ENCODE results near the gene ARF1. TPM values are rescaled to one million over a fixed set of nuclear protein-coding genes. Genes with fewer than 3 reads are reported as not detected.

ARF1 gene
- polyA plus RNA-seq, 1 experiment = 933 TPM

- DNase-seq (ENCODE audit: low read depth) = no peak
- ChIA-PET POLR2A (no interaction called here), CTCF (no interaction called here)
- H3K4me3 ChIP-seq (ENCODE audit: low read depth, low read length) = no peak overlapping the region
- no peak for TF ChIP-seq CTCF (IDR thresholded peaks at IDR 0.05; ENCODE audit: insufficient read depth, low read depth, low read length)
- H3K27me3 ChIP-seq (ENCODE audit: control insufficient read depth, insufficient read depth, low read length) = peaks cover 8% of the 10 kb centered on the region
- H3K36me3 ChIP-seq (ENCODE audit: control insufficient read depth, insufficient read depth, low read length) = no peaks in the 10 kb centered on the region
Observed at GRCh38 chr1:228046421-228047182, 35.9 kb upstream of the ARF1 start.

- POLR2A ChIA-PET = no interaction called here
- CTCF ChIA-PET = no interaction called here
- no peak for DNase-seq (ENCODE audit: low read depth)
Observed at GRCh38 chr1:228047183-228047466, 35.4 kb upstream of the ARF1 start.

GRCh38 chr1:228048120-228048519 is 34.4 kb upstream of the ARF1 start:
- no peak for DNase-seq (ENCODE audit: low read depth)
- Histone ChIP-seq H3K36me3 (ENCODE audit: control insufficient read depth, insufficient read depth, low read length) (no peaks in the 10 kb centered on the region), H3K4me3 (ENCODE audit: low read depth, low read length) (no peak overlapping the region), H3K27me3 (ENCODE audit: control insufficient read depth, insufficient read depth, low read length) (peaks cover 8% of the 10 kb centered on the region)
- ChIA-PET POLR2A (no interaction called here), CTCF (no interaction called here)
- TF ChIP-seq CTCF (IDR thresholded peaks at IDR 0.05; ENCODE audit: insufficient read depth, low read depth, low read length) = no peak

More at GRCh38 chr1:228047183-228047466, 35.4 kb upstream of the ARF1 start:
- Histone ChIP-seq H3K36me3 (ENCODE audit: control insufficient read depth, insufficient read depth, low read length) (no peaks in the 10 kb centered on the region), H3K4me3 (ENCODE audit: low read depth, low read length) (no peak overlapping the region), H3K27me3 (ENCODE audit: control insufficient read depth, insufficient read depth, low read length) (peaks cover 8% of the 10 kb centered on the region)
- no peak for TF ChIP-seq CTCF (IDR thresholded peaks at IDR 0.05; ENCODE audit: insufficient read depth, low read depth, low read length)

- Histone ChIP-seq H3K27me3 (ENCODE audit: control insufficient read depth, insufficient read depth, low read length) (peaks cover 8% of the 10 kb centered on the region), H3K4me3 (ENCODE audit: low read depth, low read length) (no peak overlapping the region), H3K36me3 (ENCODE audit: control insufficient read depth, insufficient read depth, low read length) (no peaks in the 10 kb centered on the region)
- ChIA-PET CTCF (no interaction called here), POLR2A (no interaction called here)
- DNase-seq (ENCODE audit: low read depth) = no peak
- no peak for TF ChIP-seq CTCF (IDR thresholded peaks at IDR 0.05; ENCODE audit: insufficient read depth, low read depth, low read length)
Observed at GRCh38 chr1:228048659-228049298, 33.7 kb upstream of the ARF1 start.

- POLR2A ChIA-PET = no interaction called here
- CTCF ChIA-PET = no interaction called here
- Histone ChIP-seq H3K27me3 (ENCODE audit: control insufficient read depth, insufficient read depth, low read length) (peaks cover 8% of the 10 kb centered on the region), H3K4me3 (ENCODE audit: low read depth, low read length) (no peak overlapping the region), H3K36me3 (ENCODE audit: control insufficient read depth, insufficient read depth, low read length) (no peaks in the 10 kb centered on the region)
- no peak for DNase-seq (ENCODE audit: low read depth)
- no peak for TF ChIP-seq CTCF (IDR thresholded peaks at IDR 0.05; ENCODE audit: insufficient read depth, low read depth, low read length)
Observed at GRCh38 chr1:228050571-228051231, 31.8 kb upstream of the ARF1 start.
